HAP-1 (cell line): ENCODE data around the gene CLCN6.

Experiments
- DNase-seq, 2 experiments: peaks; one replicate each; pipeline ENCODE4 v3.0.0-alpha.2; 2016 to 2020; ENCODE audit warnings: low spot score in 2 of 2
- H3K27me3 ChIP-seq: fragments of 250-450 bp; sonication (Bioruptor Pico); 2 replicates; pipeline ENCODE4 v1.5.1; 2020; ENCODE audit warnings: low read depth, mild to moderate bottlenecking, moderate library complexity
- H3K36me3 ChIP-seq: fragments of 250-450 bp; sonication (Bioruptor Pico); replicated peaks from 2 replicates; pipeline ENCODE4 v1.5.1; 2020; ENCODE audit warnings: mild to moderate bottlenecking
- H3K4me1 ChIP-seq: fragments of 250-450 bp; sonication (Bioruptor Pico); 2 replicates; pipeline ENCODE4 v1.5.1; 2020; ENCODE audit warnings: mild to moderate bottlenecking
- H3K4me3 ChIP-seq: fragments of 250-450 bp; sonication (Bioruptor Pico); 2 replicates; pipeline ENCODE4 v1.5.1; 2020; ENCODE audit warnings: mild to moderate bottlenecking, moderate library complexity
- H3K9me3 ChIP-seq: fragments of 250-450 bp; sonication (Bioruptor Pico); 2 replicates; pipeline ENCODE4 v1.5.1; 2020; ENCODE audit warnings: mild to moderate bottlenecking, moderate library complexity
- in situ Hi-C: fragments of 300-500 bp; cut with MboI; formaldehyde crosslinking; loops from 3 replicates; pipeline ENCODE4 v1.14.3; 2020; ENCODE audit warnings: low sequenced_read_pairs, inconsistent platforms, mixed read lengths

Gene CLCN6

DNA sequence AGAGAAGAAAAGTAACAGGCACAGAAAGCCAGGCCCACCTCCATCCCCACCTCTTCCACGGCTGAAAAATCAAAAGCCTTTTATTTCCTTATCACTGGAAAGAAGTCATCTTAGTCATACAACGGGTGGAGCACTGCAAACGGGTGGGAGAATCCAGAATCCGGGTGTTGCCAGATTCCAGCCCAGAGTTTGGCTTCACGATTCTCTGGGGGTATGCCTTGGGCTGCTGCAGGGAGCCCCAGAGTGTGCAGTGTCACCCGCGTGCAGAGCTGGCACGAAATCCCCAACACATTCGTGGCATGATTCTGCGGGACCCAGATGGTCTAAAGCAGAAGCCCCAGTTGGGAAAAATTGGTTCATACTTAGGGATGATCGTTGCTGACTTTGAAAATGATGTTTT lies 44.2 kb downstream of the CLCN6 start:
- no peaks in the 10 kb centered on the region for H3K27me3 ChIP-seq
- H3K4me1 ChIP-seq, result no peaks in the 10 kb centered on the region
- H3K9me3 ChIP-seq, result no peaks in the 10 kb centered on the region
- DNase-seq, result no peak
- in situ Hi-C loops, result no loop called here
- H3K36me3 ChIP-seq, result 0 out of 2 replicates have a peak, but pooled peaks cover 4% of the 10 kb centered on the region
- no peak overlapping the region for H3K4me3 ChIP-seq

DNA sequence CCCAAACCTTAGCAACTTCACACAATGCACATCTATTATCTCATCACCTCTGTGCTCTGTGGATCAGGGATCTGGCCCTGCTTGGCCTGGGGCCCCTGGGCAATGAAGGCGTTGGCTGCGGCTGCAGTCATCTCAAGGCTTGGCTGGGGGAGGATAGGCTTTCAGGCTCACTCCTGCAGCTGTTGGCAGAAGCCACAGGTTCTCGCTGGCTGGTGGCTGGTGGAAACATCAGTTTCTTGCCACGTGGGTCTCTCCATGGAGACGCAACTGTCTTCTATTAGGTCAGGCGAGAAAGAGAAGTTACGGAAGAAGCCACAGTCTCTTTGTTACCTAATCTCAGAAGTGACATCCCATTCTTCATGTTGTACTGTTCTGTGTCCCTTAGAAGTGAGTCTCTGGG lies 45.2 kb downstream of the CLCN6 start:
- Histone ChIP-seq H3K27me3 (no peaks in the 10 kb centered on the region), H3K4me3 (no peak overlapping the region), H3K36me3 (no peaks in the 10 kb centered on the region), H3K4me1 (no peaks in the 10 kb centered on the region), H3K9me3 (no peaks in the 10 kb centered on the region)
- in situ Hi-C loops, result no loop called here
- DNase-seq, result no peak

DNA sequence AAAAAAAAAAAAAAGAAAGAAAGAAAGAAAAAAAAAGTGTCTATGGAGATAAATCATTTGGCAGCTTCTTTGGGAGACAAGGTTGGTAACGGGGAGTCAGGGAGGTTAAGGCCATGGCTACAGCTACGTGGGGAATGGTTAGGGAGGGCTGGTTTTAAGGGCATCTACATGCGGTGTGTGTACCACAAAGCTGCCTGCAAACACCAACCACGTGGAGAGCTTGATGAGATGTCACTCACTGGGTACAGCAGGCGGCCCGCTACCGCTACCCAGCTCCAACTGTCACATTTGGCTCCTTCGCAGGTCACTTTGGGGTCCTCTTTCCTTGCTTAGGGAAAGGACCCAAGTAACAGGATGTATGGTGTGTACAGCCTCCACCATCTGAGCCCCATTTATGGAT lies 48.5 kb downstream of the CLCN6 start:
- Histone ChIP-seq H3K36me3 (no peaks in the 10 kb centered on the region), H3K4me1 (no peaks in the 10 kb centered on the region), H3K4me3 (no peak overlapping the region), H3K27me3 (peaks cover 22% of the 10 kb centered on the region), H3K9me3 (no peaks in the 10 kb centered on the region)
- in situ Hi-C loops, result no loop called here
- no peak for DNase-seq

DNA sequence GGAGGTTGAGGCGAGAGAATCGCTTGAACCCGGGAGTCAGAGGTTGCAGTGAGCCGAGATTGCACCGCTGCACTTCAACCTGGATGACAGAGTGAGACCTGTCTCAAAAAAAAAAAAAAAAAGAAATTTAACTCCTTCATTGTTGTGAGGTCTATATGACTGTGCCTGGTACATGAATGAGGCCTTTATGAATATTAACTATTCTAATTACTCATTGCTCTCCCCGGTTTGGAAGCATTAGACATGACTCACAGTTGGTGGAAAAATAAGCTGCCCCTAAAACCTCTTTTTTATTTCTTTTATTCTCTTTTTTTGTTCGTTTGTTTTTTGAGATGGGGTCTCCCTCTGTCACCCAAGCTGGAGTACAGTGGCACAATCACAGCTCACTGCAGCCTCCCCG lies 49.4 kb downstream of the CLCN6 start:
- H3K36me3 ChIP-seq, result no peaks in the 10 kb centered on the region
- no peaks in the 10 kb centered on the region for H3K9me3 ChIP-seq
- in situ Hi-C loops, result no loop called here
- no peak overlapping the region for H3K4me3 ChIP-seq
- H3K27me3 ChIP-seq, result peaks cover 31% of the 10 kb centered on the region
- DNase-seq, result no peak
- H3K4me1 ChIP-seq, result no peaks in the 10 kb centered on the region

- Histone ChIP-seq H3K36me3 (no peaks in the 10 kb centered on the region), H3K9me3 (no peaks in the 10 kb centered on the region), H3K4me1 (no peaks in the 10 kb centered on the region), H3K27me3 (peaks cover 31% of the 10 kb centered on the region), H3K4me3 (no peak overlapping the region)
- no peak for DNase-seq
- in situ Hi-C loops, result no loop called here
Observed at GRCh38 chr1:11856698-11857097, 50.7 kb downstream of the CLCN6 start.

DNA sequence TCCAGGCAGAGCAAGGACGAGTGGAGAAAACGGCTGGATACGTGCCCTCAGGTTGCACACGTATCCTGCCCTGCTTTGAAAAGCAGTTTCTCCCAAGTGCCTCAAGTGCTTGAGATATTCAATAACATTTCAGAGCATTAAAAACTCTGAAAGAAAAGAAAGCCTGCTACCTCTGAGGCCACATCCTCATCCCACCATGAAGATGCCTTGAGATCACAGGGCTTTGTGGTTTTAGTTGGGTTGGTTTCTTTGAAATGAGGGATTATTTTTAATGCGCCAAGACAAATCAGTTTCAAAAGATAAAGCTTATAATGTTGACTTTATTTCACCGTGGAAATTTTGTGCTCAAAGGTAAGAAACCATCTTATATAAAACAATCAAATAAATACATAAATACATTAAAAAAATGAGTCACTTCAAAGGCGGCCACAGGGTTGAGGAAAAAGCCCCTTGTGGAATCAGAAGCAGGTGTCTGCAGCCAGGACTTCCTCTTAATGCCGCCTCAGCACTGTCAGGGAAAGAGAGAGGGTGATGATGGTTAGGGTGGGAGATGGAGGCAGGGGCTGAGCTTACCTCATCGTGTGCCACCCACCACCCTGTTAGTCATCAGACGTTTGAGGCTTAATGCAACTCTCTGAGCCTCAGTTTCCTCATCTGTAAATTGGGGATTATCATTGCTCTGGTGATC lies 51.3 kb downstream of the CLCN6 start:
- DNase-seq, result no peak
- in situ Hi-C loops, result no loop called here
- H3K4me3 ChIP-seq, result no peak overlapping the region
- peaks cover 31% of the 10 kb centered on the region for H3K27me3 ChIP-seq
- H3K36me3 ChIP-seq, result no peaks in the 10 kb centered on the region
- no peaks in the 10 kb centered on the region for H3K9me3 ChIP-seq
- H3K4me1 ChIP-seq, result no peaks in the 10 kb centered on the region

GRCh38 chr1:11858158-11858557 lies 52.2 kb downstream of the CLCN6 start:
- no peak for DNase-seq
- in situ Hi-C loops, result no loop called here
- Histone ChIP-seq H3K27me3 (peaks cover 31% of the 10 kb centered on the region), H3K36me3 (no peaks in the 10 kb centered on the region), H3K9me3 (no peaks in the 10 kb centered on the region), H3K4me3 (no peak overlapping the region), H3K4me1 (no peaks in the 10 kb centered on the region)

DNA sequence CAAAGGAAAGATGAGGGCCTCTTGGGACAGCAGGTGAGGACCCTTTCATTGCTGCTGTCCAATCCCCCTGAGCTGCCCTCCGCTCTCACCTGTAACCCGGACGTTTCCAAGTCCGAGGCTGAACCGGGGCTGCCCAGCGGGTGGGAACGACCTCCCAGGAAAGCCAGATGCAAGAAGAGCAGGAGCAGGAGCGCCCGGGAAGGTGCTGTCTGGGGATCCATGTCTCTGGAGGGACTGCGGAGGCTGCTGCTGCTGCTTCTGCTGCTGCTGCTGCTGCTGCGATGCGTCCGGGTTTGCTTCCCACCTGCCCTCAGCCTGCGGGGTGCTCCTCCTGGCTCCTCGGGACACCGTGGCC lies 52.6 kb downstream of the CLCN6 start, which contains the start of gene NPPB:
TSS of gene NPPB (minus strand) at position 333 of the 355 bp plus-strand sequence. CDS start at position 221, 112 bp downstream.
- no peak within 1 kb of the TSS for H3K4me3 ChIP-seq
- no peaks in the 10 kb centered on the region for H3K9me3 ChIP-seq
- no peak for DNase-seq
- H3K4me1 ChIP-seq, result no peaks in the 10 kb centered on the region
- H3K36me3 ChIP-seq, result no peaks in the 10 kb centered on the region
- in situ Hi-C loops, result no loop called here
- peaks cover 31% of the 10 kb centered on the region for H3K27me3 ChIP-seq

DNA sequence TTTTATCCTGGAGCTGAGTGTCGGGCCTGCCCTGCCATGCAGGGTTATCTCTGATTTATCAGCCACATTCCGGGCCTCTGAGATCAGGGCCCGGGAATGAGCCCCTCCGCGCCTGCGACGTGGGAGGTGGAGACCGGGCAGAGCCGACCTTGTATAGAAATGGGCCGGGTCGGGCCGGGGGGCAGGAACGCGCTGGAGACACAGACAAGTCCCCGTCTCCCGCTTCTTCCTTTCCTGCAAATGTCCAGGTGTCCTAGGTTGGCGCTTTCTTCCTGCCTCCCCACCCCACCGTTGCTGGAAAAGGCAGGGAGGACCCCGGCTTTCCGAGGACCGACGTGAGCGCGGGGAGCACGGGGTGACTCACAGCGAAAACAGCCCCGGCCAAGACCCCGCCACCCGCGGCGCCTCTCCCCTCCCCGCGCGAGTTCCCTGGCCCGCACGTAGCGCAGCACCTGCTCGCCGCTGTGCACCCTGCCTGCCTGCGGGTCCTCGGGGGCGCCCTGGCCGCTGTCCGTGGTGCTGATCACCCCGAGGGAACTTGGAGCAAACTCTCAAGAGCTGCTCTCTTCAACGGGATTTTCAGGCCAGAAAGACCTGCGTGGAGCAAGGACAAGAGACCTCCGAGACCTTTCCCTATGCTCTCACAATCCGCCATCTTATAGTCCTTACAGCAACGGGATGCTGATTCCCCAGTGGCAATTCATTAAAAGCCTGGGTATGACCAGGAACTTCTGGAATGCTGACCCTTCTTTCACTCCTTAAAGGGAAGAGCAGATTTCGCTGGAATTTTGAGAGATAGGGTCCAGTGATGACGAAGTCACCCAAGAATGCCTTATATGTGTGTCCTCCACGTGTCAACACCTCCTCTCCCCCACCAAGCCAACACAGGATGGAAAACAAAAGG lies 53.2 kb downstream of the CLCN6 start:
- H3K4me3 ChIP-seq, result no peak overlapping the region
- H3K9me3 ChIP-seq, result no peaks in the 10 kb centered on the region
- no peaks in the 10 kb centered on the region for H3K36me3 ChIP-seq
- DNase-seq, result peak; percentile 39 to 89
- H3K27me3 ChIP-seq, result peaks cover 31% of the 10 kb centered on the region
- no peaks in the 10 kb centered on the region for H3K4me1 ChIP-seq
- in situ Hi-C loops, result no loop called here

- no peak overlapping the region for H3K4me3 ChIP-seq
- peaks cover 31% of the 10 kb centered on the region for H3K27me3 ChIP-seq
- no peaks in the 10 kb centered on the region for H3K36me3 ChIP-seq
- in situ Hi-C loops, result no loop called here
- no peaks in the 10 kb centered on the region for H3K9me3 ChIP-seq
- H3K4me1 ChIP-seq, result no peaks in the 10 kb centered on the region
- DNase-seq, result no peak
Observed at GRCh38 chr1:11860083-11860482, 54.1 kb downstream of the CLCN6 start.

- Histone ChIP-seq H3K4me1 (no peaks in the 10 kb centered on the region), H3K36me3 (no peaks in the 10 kb centered on the region), H3K4me3 (no peak overlapping the region), H3K9me3 (no peaks in the 10 kb centered on the region), H3K27me3 (peaks cover 31% of the 10 kb centered on the region)
- no peak for DNase-seq
- in situ Hi-C loops, result no loop called here
Observed at GRCh38 chr1:11860587-11860986, 54.6 kb downstream of the CLCN6 start.

- peaks cover 26% of the 10 kb centered on the region for H3K27me3 ChIP-seq
- in situ Hi-C loops, result no loop called here
- H3K9me3 ChIP-seq, result no peaks in the 10 kb centered on the region
- no peaks in the 10 kb centered on the region for H3K4me1 ChIP-seq
- no peak overlapping the region for H3K4me3 ChIP-seq
- no peak for DNase-seq
- H3K36me3 ChIP-seq, result no peaks in the 10 kb centered on the region
Observed at GRCh38 chr1:11862890-11863289, 56.9 kb downstream of the CLCN6 start.

DNA sequence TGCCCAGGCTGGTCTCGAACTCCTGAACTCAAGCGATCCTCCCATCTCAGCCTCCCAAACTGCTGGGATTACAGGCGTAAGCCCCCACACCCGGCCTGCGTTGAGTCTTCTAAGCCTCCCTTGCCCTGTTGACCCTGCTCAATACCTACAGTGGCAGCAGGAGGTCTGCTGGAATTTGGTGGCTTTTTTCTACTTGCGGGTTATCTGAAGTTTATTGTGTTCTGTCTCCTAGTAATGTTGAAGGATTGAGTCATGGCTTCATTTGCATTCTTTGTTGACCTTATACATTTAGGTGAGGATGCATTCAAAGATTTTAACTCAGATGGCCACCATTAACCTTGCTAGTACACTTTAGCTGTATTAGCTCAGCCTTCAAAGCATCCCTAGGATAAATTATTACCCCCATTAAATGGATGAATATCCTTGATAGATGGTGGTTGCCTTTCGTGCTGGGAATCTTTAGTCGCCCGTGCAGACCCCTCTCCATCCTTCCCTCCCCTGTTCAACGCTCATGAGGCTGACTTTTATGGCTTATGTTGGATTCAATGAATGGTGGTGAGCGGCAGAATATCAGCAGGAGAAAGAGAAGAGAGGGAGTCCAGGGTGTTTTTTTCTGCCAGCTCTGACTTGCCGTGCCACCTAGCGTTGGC lies 62.5 kb downstream of the CLCN6 start:
- DNase-seq, result no peak
- Histone ChIP-seq H3K4me1 (no peaks in the 10 kb centered on the region), H3K9me3 (no peaks in the 10 kb centered on the region), H3K36me3 (no peaks in the 10 kb centered on the region), H3K27me3 (peaks cover 21% of the 10 kb centered on the region), H3K4me3 (no peak overlapping the region)
- in situ Hi-C loops, result no loop called here

GRCh38 chr1:11869104-11869503 lies 63.1 kb downstream of the CLCN6 start:
- Histone ChIP-seq H3K9me3 (no peaks in the 10 kb centered on the region), H3K27me3 (peaks cover 21% of the 10 kb centered on the region), H3K4me1 (no peaks in the 10 kb centered on the region), H3K4me3 (no peak overlapping the region), H3K36me3 (no peaks in the 10 kb centered on the region)
- no peak for DNase-seq
- in situ Hi-C loops, result no loop called here
